NOMO-1 (cell line): ENCODE results near the gene ANKRD31.

ENCODE experiments used
- DNase-seq, 2 experiments: peaks; one replicate each; lab custom pipeline; 2025; ENCODE audit not compliant: unreplicated experiment in 2 of 2; lab: John Stamatoyannopoulos, UW

The ANKRD31 gene

DNA sequence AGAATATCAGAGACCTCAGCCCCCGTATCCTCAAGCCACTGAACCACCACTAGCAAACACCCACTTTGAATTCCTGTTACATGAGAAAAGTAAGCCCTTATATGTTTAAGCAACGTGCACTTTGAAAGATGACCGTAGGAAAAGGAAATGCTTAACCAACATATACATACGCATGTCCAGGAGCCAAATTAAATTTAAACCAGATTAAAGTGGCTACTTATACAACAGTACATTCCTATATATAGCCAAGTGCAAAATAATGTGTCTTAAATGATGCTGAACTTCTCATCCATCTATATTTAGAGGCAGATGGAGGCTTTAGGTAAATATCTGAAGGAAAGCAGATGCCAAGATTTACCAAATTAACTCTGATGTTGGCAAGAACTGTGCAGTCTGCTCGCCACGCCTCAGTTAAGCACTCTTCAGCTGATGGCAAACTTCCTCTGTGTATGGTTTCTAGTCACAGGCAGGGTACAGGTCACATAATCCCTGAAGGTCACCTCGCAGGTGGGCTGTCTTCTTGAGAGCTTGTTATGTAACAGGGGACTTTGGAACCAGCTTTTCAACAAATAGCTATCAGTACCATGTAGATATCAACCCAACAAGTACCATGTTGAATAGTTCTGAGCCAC is 192.9 kb downstream of the ANKRD31 start:
- DNase-seq = no peak

DNA sequence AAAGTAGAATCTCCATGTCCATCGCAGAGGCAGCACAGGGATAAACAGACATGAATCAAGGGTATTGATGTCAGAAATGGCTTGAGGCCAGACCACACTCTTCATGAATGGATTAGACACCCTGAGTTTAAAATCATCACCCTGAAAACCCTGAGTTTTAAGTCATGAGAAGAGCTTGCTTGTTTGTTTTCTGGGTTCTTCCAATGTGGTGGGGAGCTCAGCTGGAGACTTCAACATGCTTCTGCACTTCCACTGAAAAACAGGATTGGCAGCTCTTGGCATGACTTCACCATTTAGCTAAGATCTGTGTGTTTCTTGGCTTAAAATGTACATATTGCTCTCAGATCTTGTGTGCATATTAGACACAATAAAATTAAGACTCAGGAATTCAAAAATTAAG is 194.2 kb downstream of the ANKRD31 start:
- DNase-seq = no peak

DNA sequence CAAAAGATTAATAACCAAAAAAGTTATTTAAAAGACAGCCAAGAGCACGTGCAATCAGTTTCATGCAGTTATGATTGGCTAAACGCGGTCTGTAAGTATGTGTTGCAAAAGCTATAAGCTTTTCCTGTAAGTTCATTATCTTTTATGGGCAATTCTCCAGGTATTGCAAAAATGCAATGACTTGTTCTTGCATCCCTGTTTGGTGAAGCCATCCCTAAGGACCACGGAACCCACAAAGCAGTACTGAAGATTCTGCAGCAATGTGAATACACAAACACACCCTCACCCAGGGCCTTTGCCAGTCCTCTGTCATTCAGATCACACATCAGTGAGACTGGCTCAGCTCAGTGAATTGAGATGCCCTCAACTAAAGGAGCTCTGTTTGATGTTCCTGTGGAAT is 195.7 kb downstream of the ANKRD31 start:
- DNase-seq = no peak

DNA sequence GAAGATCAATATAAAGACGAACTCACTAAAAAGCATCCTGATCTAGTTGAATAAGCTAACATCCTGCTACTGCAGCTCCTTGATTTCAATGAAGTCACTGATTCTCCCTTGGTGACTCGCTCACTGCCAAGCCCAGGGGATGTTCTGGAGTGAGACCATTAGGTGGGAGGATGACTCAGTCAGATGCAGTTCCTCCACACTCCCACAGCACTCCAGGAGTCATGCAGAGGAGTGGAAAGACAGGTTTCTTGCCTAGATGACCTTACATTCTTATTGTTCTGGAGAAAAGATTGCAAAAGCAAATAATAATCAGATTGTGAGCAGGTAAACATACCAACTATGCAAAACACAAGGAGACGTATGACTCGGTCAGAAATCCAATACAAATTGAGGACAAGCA is 199.6 kb downstream of the ANKRD31 start:
- no peak for DNase-seq

DNA sequence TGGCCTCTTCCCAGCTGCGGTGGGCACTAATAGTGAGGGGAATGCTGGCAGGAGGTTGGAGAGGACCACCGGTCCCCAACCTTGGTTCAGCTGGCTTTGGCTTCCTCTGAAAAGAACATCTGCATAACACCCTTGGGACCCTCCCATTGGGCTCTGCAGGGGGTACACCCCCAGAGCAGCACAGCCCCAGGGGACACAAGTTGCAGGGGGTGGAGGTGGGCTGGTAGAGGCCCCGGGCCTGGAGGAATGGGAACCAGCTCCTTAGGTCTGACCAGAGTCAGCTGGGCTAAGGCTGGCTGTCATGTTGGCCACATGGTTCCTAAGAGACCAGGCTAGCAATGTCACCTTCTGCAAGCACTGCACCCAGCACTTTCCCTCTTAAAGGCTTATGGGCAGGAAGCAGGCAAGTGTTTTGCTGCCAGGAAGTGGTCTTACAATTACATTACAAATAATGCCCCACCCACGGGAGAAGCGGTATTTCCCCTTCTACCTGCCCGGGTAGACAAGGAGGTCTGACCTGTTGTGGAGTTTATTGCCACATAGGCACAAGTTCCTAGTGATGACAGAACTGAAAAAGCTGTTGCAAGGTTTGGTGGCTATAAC is 202.4 kb downstream of the ANKRD31 start:
- DNase-seq = no peak

DNA sequence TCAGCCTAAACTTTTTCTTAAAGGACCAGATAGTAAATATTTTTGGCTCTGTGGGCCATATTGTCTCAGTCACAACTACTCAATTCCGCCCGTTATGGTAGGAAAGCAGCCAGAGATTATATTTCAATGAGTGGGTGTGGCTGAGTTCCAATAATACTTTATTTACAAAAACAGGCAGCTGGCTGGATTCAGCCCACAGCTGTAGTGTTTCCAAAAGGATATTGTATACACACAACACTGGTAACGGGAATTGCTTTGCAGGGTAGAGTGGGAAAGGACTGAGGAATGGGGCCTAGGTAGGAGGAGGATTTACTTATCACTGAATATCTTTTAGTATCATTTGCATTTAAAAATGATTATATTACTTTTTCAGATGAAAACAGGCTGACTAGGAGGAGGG is 205.3 kb downstream of the ANKRD31 start:
- DNase-seq = no peak

DNA sequence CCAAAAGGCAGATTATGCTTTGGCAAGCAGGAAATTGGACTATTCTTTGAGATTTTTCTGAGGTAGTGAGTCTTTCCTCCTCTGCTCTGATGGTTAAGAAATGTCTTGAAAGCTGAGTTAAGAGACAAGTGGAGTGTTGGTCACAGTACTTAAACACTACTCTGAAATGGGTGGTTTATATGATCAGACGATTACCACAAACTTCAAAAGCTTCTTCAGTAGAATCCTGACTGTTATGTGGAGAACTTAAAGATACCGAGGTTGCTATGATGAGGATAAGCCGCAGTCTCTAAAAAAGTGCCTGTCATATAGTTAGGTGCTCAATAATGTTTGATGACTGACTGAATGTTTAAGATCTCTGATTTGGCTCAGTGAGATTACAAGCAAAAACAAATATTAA is 208.6 kb downstream of the ANKRD31 start:
- no peak for DNase-seq

DNA sequence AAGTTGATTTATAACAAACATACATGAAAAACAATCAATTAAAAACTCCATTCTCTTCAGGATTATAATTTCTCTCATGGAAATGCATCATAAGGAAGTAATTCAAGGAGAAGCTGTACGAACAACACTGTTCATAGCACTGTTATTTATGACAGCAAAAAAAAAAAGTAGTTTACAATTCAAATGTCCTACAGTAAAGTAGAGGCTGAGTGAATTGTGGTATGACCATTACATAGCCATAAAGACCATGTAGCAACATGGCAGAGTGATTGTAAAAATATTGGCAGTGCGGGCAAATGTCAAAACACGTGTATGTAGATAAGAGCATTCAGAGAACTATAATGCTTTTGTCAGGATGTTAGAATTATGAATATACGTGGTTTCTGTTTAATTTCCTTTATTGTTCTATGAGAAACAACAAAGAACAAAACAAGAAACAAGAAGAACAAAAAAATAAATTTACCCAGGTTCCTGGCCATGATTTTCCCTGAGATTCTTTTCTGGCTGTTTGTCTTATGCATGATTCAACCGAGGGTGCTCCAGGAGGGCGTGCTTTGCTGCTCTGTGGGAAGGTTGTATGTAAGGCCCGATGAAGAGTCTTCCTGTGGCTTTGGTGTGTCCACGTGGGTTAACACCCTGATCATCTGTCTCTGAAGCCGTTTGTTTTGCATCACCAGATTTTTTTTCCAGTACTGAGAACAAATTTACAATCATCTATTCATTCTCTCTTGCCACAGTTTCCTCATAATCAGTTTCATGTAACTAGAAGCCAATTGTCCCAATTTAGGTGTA is 213.1 kb downstream of the ANKRD31 start:
- DNase-seq = no peak

DNA sequence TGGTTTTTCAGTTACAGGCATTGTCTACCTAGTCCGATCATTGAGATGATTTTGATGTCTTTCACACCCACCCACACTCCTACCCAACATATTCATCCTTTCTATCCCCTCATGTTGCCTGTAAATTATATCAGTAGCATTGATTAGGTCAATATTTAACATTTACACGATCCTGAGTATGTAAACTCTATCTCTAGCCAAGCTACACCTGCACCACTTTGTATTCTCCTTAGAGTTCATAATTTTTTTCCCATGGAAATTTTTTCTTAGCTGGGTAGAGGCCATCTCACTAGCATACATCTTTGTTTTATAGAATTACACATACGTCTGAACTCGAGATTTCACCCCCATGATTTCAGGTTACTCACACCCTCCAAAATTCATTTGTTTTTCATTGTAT is 214.9 kb downstream of the ANKRD31 start:
- no peak for DNase-seq

DNA sequence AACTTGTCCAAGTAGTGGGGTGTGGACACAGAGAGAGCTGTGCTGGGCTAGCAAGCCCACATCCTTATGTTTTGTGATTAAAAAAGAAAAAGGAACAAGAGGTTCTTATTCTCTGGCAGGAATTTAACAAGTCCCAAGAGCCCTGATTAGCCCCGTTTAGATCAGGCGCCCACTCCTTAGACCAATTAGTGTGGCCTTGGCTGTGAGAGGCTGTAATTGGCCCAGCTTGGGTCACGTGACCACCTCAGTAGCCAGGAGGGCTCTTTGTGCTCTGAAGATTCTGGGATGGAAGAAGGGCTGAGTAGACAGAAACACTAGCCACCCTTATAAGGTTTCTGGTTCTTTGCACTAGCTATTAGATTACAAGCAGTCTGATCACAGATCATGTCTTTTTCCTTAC is 215.5 kb downstream of the ANKRD31 start:
- no peak for DNase-seq

DNA sequence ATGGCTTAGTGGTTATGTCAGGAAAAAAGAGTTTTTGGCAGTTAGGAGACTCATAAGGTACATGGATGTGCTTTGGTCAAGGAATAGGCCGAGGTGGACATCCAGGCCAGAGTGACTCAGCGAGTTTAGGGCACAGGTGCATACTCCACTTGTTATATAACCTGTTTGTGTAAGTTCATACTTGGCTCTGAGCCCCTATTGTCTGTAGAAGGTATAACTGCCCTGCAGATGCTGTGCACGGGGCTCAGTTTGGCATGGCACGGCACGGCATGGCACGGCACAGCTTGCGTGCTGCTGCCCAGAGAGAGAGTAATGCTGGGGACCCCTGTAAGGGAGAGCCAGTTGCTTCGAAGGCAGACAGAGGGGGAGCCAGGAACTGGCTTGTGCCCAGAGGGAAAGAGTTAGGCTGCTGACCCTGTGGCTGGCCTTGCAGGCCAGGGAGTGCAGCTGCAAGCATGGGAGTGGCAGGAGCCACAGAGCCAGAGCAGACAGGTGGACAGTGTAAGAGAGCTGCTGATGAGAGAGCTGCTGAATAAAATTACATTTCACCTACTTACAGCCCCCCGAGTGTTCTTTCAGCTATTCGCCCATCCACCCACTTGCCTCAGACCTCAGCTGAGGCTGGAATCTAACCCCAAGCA is 216.5 kb downstream of the ANKRD31 start:
- no peak for DNase-seq

DNA sequence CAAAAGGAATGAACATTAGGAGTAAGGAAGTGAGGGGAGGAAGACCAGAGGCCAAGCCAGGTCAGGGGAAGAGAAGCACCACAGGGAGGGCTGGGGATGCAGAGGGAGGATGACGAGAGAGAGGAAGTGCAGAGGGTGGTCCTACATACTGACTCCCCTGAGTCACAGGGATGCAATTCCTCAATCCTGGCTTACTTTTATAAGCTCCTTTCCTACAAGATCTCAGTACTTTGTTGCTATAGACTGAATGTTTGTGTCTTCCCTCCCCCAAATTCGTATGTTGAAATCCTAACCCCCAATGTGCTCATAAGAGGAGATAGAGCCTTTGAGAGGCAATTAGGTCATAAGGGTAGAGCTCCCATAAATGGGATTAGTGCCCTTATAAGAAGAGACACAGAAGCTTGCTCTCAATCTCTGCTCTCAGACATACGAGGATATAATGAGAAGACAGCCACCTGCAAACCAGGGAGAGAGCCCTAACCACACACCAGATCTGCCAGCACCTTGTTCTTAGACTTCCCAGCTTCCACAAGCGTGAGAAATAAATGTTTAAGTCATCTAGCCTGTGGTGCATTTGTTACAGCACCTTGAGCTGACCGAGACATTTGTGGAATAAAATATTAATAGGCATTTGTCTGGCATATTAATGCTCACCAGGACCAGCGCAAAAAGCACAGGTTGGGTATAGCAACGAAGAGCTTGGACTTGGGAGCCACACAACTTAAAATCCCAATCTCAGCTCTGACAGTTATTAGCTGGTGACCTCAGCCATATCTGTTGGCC is 217.7 kb downstream of the ANKRD31 start:
- DNase-seq = no peak
